Gastrocnemius medialis (tissue), 4 donors: ENCODE measurements around the gene UMPS. TPM values are rescaled to one million over a fixed set of nuclear protein-coding genes. Genes with fewer than 3 reads are reported as not detected.
"Not testable (repeated sequence)": the region's sequence is repeated elsewhere in the genome, so short reads cannot be mapped to it uniquely, and the experiment has no call there.

Experiments used
- ATAC-seq, 2 donors: fragments of 150-250 bp; one replicate each; pipeline ENCODE4 v1.9.1; 2016
- DNase-seq, 2 donors: peaks; one replicate each; pipeline ENCODE4 v3.0.0-alpha.2; 2019
- H3K27ac ChIP-seq, 4 donors: fragments of 200-600 bp; sonication (generic); 1 replicate in 1 of 4; 2 replicates in 3 of 4; pipeline ENCODE4 v1.5.1; 2016 to 2018; ENCODE audit warnings: mild to moderate bottlenecking in 2 of 4, moderate library complexity in 1 of 4
- H3K27me3 ChIP-seq, 3 donors: fragments of 200-600 bp; sonication (generic) in 2 of 3; 1 replicate in 1 of 3; 2 replicates in 2 of 3; pipeline versions ENCODE4 v1.5.1 to v1.6.0; 2016 to 2019; ENCODE audit warnings: mild to moderate bottlenecking in 1 of 3, moderate library complexity in 1 of 3
- H3K36me3 ChIP-seq, 2 donors: fragments of 200-600 bp; sonication (generic) in 1 of 2; one replicate each; pipeline ENCODE4 v1.5.1; 2017 to 2018
- H3K4me1 ChIP-seq, 2 donors: fragments of 200-600 bp; sonication (generic) in 1 of 2; one replicate each; pipeline ENCODE4 v1.5.1; 2016 to 2017; ENCODE audit warnings: mild to moderate bottlenecking in 2 of 2
- H3K4me3 ChIP-seq, 4 donors: fragments of 200-600 bp; sonication (generic) in 3 of 4; 1 replicate in 1 of 4; 2 replicates in 3 of 4; pipeline ENCODE4 v1.5.1; 2016 to 2019; ENCODE audit warnings: mild to moderate bottlenecking in 2 of 4
- H3K9me3 ChIP-seq, 3 donors: fragments of 200-600 bp; sonication (generic) in 2 of 3; 1 replicate in 1 of 3; 2 replicates in 2 of 3; pipeline ENCODE4 v1.5.1; 2016 to 2019
- CTCF ChIP-seq, 5 experiments: fragments of 450-650 bp in 3 of 5; fragments of 200-600 bp in 2 of 5; sonication (generic) in 2 of 5; IDR thresholded peaks in 4 of 5; conservative IDR thresholded peaks in 1 of 5; 1 replicate in 4 of 5; 2 replicates in 1 of 5; pipeline ENCODE4 v1.5.1; 2016 to 2019; ENCODE audit warnings: antibody characterized with exemption in 5 of 5, mild to moderate bottlenecking in 3 of 5, moderate library complexity in 3 of 5
- POLR2A ChIP-seq, 2 donors: fragments of 450-650 bp; IDR thresholded peaks; one replicate each; pipeline ENCODE4 v1.6.1; 2017; ENCODE audit warnings: antibody characterized with exemption in 2 of 2, mild to moderate bottlenecking in 2 of 2, moderate library complexity in 2 of 2
- in situ Hi-C, 4 donors: fragments of 200-750 bp; cut with MboI; loops; one replicate each; pipeline versions ENCODE4 v1.15.0 to v1.8.0; 2017; ENCODE audit warnings: low sequenced_read_pairs in 4 of 4
- intact Hi-C: fragments of 100-400 bp; cut with DNase I; formaldehyde crosslinking; loops from one replicate; pipeline ENCODE4 v1.15.1; 2023; ENCODE audit warnings: low total_unique reads
- total RNA-seq, 4 donors: library from RNA; depleted of rRNA; stranded (reverse); fragments of >200 nt; gene quantifications; one replicate each; pipeline versions ENCODE4 v1.1.0 to v1.2.3, GENCODE V29; 2016

Gene UMPS
- total RNA-seq, 4 donors from 2014 or later = 2.2 to 7.6 (median 6.2) TPM

GRCh38 chr3:124701687-124702086, 28.6 kb upstream of the UMPS start:
- ATAC-seq (no peak), DNase-seq (no peak)
- Histone ChIP-seq H3K27me3 (no peaks in the 10 kb centered on the region), H3K36me3 (peaks cover 0 to 6% of the 10 kb centered on the region in 2 donors), H3K27ac (no peak overlapping the region), H3K9me3 (no peaks in the 10 kb centered on the region), H3K4me1 (peaks cover 7 to 8% of the 10 kb centered on the region in 2 donors), H3K4me3 (no peak overlapping the region)
- intact Hi-C loops = no loop called here
- no peak for TF ChIP-seq POLR2A (IDR thresholded peaks at IDR 0.05)
- TF ChIP-seq CTCF (IDR thresholded peaks at IDR 0.05 in 4 of 5, conservative IDR thresholded peaks at IDR 0.05 in 1 of 5) = no peak
- in situ Hi-C loops = no loop called here

- DNase-seq = no peak
- no peak overlapping the region for H3K27ac ChIP-seq
- TF ChIP-seq POLR2A (IDR thresholded peaks at IDR 0.05) (no peak), CTCF (IDR thresholded peaks at IDR 0.05 in 4 of 5, conservative IDR thresholded peaks at IDR 0.05 in 1 of 5) (no peak)
- H3K36me3 ChIP-seq = peaks cover 0 to 6% of the 10 kb centered on the region in 2 donors
- no peaks in the 10 kb centered on the region for H3K27me3 ChIP-seq
- peaks cover 7 to 8% of the 10 kb centered on the region in 2 donors for H3K4me1 ChIP-seq
- no peak for ATAC-seq
- intact Hi-C loops (no loop called here), in situ Hi-C loops (no loop called here)
- no peak overlapping the region for H3K4me3 ChIP-seq
- H3K9me3 ChIP-seq = no peaks in the 10 kb centered on the region
These were observed 27.3 kb upstream of the UMPS start for GRCh38 chr3:124702950-124703349.

DNA sequence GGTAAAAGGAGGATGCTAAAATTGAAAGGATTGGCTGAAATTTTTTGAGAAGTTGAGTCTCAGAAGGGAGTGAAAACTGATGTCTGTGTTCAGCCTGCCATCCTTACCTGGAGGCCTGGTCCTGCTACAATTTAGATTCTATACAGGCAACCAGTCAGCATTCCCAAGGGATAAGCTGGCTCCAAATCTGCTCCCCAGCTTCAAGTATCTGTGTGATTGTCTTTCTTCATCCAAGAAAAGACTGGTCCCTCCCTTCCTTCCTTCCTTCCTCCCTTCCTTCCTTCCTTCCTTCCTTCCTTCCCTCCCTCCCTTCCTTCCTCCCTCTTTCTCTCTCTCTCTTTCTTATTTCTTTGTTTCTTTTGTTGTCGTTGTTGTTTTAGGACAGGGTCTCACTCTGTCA, 24.7 kb upstream of the UMPS start:
- Histone ChIP-seq H3K36me3 (no peaks in the 10 kb centered on the region), H3K27ac (no peak overlapping the region), H3K27me3 (no peaks in the 10 kb centered on the region), H3K4me3 (no peak overlapping the region), H3K4me1 (peaks cover 5 to 7% of the 10 kb centered on the region in 2 donors), H3K9me3 (no peaks in the 10 kb centered on the region)
- DNase-seq (no peak), ATAC-seq (no peak)
- in situ Hi-C loops (no loop called here), intact Hi-C loops (no loop called here)
- TF ChIP-seq CTCF (IDR thresholded peaks at IDR 0.05 in 4 of 5, conservative IDR thresholded peaks at IDR 0.05 in 1 of 5) = no peak
- no peak for TF ChIP-seq POLR2A (IDR thresholded peaks at IDR 0.05)

GRCh38 chr3:124707223-124707622, 23.0 kb upstream of the UMPS start:
- H3K4me3 ChIP-seq, H3K4me1 ChIP-seq, H3K9me3 ChIP-seq, DNase-seq, H3K27me3 ChIP-seq, in situ Hi-C loops, ATAC-seq, H3K27ac ChIP-seq, H3K36me3 ChIP-seq, intact Hi-C loops: not testable (repeated sequence)

- Histone ChIP-seq H3K4me3 (no peak overlapping the region), H3K36me3 (no peaks in the 10 kb centered on the region), H3K4me1 (peaks cover 5 to 7% of the 10 kb centered on the region in 2 donors), H3K27ac (no peak overlapping the region), H3K27me3 (no peaks in the 10 kb centered on the region), H3K9me3 (no peaks in the 10 kb centered on the region)
- ATAC-seq (no peak), DNase-seq (no peak)
- TF ChIP-seq POLR2A (IDR thresholded peaks at IDR 0.05) (no peak), CTCF (IDR thresholded peaks at IDR 0.05 in 4 of 5, conservative IDR thresholded peaks at IDR 0.05 in 1 of 5) (no peak)
- intact Hi-C loops = no loop called here
- in situ Hi-C loops = no loop called here
These were observed 22.6 kb upstream of the UMPS start for GRCh38 chr3:124707656-124708062.
